ENCODE results near the gene ALK.

Gene ALK

DNA sequence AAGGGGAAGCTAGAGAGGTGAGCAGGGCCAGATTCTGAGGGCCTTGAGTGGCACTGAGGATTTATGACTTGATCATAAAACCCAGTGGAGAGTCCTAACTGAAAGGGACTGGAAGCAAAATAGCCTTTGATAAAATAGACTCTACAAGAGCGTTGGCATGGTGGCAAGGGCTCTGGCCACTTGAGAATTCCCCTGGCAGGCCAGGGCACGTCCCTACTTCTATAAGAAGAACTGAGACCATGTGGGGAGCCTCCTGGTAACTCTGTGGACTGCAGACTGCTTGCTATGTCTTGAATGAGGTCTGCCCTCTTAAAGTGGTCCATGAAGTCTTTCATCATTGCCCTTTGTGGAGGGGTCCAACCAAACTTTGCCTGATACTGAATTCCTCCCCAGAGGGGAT is 324.8 kb downstream of the ALK start:
- no peak overlapping the region for H3K27ac ChIP-seq
- DNase-seq (ENCODE audit: low read depth, low spot score) = no peak

DNA sequence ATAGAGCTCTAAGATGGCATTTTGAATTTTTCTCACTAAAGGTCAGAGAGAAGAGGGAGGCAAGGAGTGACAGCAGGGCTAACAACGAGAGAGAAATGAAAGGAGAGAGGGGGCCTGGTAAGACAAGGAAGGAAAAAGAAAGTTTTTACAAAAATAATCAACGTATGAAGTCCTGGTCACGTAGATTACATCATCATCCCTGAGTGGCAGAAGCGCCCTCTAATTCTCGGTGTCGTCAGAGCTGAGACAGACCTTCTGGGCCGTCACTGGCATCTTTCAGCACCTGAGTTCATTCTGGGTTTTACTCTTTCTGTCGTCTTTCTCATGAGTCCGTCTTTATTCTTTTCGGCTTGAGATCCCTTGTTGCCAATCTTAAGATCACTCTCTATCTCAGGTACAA is 329.8 kb downstream of the ALK start:
- DNase-seq (ENCODE audit: low read depth, low spot score) = no peak
- no peak overlapping the region for H3K27ac ChIP-seq

DNA sequence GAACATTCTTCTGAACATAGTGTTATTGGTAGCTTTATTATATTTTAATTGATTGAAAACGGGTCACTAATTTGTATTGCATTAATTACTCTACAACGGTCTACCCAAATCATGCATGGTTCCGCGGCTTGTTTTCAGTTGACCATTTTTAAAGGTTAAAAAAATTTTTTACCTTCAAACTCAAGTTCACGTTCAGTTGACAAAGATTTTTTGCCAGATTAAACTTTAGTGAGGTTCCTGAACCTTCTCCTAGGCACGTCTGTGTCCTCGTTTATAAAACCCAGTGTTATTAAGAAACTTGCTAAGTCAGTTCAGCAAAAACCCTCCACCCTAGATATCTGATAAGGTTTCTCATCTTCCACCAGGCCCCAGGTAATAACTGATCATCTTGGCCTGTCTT is 331.2 kb downstream of the ALK start:
- no peak for DNase-seq (ENCODE audit: low read depth, low spot score)

DNA sequence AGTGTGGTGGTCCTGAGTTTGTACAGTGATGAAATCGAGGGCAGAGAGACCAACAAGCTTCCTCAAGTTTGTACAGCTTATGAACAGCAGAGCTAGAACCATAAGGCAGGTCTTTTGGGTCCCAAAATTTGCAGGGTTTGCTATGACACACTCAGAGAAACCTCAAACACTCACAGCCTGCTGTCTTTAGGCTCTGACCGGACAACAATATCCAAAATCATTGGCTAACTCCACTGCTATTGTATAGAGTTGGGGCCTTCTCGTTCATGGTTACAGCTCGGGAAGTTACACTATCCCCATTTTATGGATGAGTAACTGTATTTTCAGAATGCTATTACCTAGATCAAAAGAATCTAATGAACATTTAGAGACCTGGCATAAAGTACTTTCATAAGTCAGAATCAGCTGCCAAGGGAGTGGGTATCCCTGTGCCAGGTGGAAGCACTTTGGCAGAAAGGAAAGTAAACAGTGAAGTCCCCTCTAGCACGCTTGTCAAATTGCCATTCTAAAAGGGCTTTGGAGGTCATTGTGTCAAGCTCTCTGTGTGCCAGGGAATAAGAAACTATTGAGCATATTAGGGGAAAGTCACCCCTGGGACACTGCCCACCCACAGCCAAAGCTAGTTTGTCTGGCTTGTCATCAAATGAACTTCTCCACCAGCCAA is 331.8 kb downstream of the ALK start:
- H3K27ac ChIP-seq = no peak overlapping the region
- no peak for DNase-seq (ENCODE audit: low read depth, low spot score)

More for the DNA sequence above, 331.2 kb downstream of the ALK start:
- no peak overlapping the region for H3K27ac ChIP-seq

DNA sequence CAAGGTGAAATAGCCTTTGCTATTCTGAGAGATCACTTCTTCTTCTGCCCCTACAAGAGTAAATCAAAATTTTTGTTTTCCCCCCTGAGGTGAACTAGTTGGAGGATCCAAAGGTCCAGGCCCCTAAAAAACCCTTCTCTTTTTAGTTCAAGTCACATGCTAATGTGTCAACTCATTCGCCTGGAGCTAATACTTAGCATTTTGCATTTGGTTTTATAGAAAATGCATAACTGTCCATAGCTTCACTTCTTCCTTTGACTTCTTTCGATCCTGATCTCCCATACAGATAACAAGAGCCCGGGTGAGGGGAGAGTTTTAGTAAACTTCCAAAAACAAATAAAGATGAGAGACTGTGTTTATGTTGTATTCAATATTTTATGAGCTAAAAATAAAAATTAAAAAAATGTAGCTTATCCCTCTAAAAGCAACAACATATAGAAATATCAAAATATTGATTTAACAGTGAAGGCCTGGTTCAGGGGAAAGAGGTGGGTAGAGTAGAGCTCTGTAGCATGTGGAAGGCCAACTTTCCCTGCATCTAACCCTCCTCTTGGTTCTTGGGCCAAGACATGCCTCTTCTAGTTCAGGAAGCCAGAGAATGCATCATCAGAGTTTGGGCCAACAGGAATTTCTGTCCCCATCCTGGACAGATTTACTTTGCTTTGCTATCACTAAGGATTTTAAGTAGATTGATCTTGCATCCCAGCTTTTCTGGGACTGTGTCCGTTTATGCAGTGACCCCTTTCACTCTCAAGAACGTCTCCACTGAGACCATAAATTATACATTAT is 333.8 kb downstream of the ALK start:
- H3K27ac ChIP-seq = no peak overlapping the region
- DNase-seq (ENCODE audit: low read depth, low spot score) = no peak

DNA sequence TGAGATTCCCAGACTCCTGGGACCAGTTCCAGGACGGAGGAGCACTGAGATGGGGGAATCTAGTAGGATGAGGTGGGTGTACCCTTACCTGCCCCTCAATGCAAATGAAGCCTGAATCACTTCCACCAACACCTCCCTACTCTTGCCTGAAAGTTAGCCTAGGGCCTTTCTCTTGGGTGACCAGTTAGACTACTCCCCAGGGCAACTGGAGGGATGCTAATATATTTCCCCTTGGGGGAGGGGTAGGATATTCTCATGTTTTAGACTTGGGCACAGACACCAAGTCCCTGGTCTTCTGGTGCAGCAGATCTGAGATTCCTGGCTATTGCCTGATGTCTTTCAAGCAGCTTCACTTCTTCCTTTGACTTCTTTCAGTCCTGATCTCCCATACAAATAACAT is 334.5 kb downstream of the ALK start:
- H3K27ac ChIP-seq = no peak overlapping the region
- DNase-seq (ENCODE audit: low read depth, low spot score) = no peak

DNA sequence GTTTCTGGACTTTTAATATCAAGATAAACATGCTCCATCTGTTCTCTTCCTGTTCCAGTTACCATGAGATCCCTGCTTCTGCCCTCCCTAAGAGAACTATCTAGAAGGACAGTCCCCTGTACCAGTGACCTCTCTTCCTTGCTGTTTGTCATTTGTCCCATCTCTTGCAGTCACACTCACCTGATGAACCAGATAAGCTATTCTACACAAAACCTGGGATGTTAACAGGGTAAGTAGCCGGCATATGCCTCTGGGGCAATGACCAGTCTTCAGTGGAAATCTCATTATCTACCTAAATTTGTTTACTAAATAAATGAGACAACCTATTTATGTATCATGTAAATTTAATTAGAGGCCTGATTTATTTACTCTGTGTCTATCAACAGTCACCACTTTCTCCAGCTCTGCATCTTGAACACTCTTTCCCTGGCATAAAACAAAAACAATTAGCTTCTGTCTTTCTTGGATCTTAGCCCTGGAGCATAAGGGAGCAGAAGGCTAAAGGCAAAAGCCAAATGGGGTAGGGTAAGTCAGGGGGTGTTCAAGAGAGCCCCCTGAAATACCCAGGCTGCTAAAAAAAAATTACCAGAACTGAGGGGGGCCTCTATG is 337.7 kb downstream of the ALK start:
- peak overlapping the region; percentile 69 for H3K27ac ChIP-seq

DNA sequence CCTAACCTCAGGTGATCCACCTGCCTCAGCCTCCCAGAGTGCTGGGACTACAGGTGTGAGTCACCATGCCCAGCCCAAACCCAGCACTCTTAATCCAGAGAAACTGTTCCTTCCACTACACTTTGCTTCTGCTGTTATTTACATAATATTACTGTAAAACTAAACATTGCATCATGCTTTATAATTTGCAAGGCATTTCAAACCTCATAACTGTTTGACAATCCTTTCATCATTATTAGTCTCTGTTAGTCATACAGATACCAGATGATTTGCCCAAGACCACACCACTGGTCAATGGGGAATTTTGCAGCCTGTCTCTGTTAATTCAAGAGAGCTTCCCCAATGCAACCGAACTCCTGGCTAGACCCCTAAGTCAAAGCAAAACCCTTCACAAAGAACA is 338.3 kb downstream of the ALK start:
- DNase-seq (ENCODE audit: low read depth, low spot score) = peak; percentile 72

More for the DNA sequence above, 337.7 kb downstream of the ALK start:
- no peak for DNase-seq (ENCODE audit: low read depth, low spot score)

DNA sequence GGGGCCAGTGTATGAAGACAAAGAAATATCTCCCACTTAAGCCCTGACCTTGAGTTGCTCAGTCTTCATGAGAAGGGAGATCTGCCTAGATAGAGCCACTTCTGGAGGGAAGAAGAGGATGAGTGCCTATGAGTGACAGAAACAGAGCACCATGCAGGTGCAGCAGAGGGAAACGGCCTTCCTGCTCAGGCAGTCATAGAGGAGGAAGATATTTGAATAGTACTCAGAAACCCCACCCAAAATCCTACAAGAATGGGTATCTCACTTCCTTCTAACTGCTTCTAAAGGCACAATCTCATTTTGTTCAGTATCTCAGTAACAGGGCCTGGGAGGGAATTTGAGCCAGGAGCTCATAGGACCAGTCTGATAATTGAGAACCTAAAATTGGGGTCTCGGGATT is 339.3 kb downstream of the ALK start:
- no peak for DNase-seq (ENCODE audit: low read depth, low spot score)
- H3K27ac ChIP-seq = no peak overlapping the region

More for the DNA sequence above, 338.3 kb downstream of the ALK start:
- H3K27ac ChIP-seq = peak overlapping the region; percentile 69

DNA sequence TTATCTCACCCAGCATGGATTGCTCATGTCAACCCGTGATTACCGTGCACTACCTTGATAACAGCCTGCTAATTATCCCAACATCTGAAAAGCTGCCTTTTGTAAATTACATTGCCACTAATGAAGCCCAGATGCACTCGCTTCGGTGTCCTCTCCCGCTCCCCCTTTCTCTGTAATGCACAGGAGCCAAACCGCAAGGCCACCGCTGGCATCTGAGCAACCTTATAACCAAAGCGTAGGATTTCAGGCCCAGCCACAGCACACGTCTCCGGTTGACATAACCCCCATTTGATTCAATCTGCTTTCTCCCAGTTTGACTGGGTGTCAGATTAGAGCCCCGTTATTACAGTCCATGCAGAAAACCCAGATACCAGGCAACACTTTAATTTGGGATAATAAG is 341.2 kb downstream of the ALK start:
- H3K27ac ChIP-seq = no peak overlapping the region
- no peak for DNase-seq (ENCODE audit: low read depth, low spot score)

DNA sequence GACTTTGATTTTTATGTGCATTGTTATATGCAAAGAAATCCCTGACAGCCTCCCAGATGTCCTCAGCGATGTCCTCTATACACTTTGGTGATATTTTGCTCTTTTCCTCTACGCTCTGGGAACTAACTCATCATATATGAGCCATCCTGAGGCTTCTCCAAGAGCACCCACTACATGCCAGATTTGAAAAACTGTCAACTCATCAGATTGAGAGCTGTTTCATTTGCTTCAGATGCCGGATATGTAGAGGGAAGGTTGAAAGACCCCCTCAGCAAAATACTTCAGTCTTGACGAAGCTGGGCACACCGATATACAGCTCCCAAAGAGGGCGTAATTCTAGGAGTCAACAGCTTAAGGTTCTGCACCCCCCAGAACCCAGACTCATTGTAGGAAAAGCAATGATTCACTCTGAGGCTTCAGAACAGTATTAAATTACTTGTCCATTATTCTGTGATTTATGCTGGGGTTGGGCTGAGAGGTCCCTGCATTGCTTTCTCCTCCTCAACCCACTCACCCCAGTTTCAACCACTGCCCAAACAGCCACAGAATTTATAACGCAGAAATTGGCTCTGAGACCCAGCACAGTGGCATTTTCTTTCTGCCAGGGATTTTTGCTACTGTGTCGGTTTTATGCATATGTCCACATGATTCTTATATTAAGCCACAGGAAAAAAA is 341.8 kb downstream of the ALK start:
- no peak overlapping the region for H3K27ac ChIP-seq
- DNase-seq (ENCODE audit: low read depth, low spot score) = no peak

DNA sequence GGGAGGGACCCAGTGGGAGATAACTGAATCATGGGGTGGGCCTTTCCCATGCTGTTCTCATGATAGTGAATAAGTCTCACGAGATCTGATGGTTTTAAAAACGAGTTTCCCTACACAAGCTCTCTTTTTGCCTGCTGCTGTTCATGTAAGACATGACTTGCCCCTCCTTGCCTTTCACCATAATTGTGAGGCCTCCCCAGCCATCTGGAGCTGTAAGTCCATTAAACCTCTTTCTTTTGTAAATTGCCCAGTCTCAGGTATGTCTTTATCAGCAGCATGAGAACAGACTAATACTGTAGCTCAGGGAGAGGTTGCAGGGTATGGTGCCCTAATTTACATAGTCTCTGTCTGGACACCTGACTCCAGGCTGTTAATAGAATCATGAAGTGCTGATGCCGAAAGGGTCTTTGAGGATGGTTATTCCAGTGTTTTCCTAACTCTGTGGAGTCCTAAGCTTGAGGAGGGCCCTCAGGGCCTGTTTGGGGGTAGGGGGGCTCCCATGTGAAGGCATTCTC is 343.2 kb downstream of the ALK start:
- no peak overlapping the region for H3K27ac ChIP-seq
- DNase-seq (ENCODE audit: low read depth, low spot score) = no peak

DNA sequence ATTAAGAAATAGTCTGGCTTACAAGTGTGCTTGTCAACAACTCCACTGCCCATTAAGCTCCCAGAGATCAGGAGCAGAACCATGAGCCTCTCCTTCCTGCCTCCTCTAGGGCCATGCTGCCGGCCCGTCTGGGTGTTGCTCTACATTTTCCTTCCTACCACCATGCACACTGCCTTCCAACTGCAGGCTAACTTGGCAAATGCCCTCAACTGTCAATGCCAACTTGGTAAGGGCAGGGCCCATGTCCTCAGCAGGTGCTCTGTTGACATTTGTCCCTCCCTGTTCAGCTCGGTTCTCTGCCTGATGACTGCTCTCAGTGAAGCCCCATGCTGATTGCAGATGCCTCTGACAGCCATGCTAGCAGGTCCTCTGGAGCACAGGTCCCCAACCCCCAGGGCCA is 345.2 kb downstream of the ALK start:
- DNase-seq (ENCODE audit: low read depth, low spot score) = no peak

DNA sequence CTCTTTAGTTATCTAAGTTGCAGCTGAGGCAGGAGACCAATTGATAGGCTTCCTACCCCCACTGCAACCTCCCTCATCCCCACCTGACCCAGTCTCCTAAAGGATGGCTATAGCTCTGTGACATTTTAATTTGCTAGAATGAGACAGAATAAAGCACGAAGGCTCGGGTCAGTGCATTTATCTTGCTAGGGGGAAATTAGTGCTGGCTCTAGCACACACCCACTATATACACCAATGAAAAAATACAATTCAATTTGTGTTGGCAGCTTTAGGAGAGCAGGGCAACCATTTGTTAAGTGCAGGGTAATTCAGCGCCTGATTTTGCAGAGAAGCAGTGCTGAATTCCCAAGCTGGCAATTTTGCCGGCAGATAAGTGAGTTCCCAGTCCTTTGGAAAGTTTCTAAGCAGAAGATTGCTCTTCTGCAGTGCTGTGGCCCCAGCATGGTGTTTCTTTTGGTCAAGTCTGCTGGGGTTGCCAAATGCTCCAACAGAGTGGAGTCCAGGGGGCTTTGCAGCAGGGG is 346.0 kb downstream of the ALK start:
- no peak overlapping the region for H3K27ac ChIP-seq
- no peak for DNase-seq (ENCODE audit: low read depth, low spot score)

More for the DNA sequence above, 345.2 kb downstream of the ALK start:
- H3K27ac ChIP-seq = no peak overlapping the region

DNA sequence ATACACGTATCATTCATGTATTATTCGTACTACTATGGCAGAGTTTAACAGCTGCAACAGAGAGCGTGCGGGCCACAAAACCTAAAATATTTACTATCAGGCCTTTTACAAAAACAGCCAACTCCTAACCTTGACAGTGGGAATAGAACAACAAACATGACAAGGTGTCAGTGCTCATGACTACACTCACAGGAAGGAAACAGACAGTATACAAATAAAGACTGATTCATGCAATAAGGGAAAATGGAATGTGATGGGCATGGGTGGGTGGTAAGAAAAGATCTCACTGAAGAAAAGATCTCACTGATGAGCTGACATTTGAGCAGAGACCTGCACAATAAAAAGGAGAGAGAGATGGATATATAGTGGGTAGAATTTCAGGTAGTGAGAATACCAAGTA is 347.8 kb downstream of the ALK start:
- no peak for DNase-seq (ENCODE audit: low read depth, low spot score)

DNA sequence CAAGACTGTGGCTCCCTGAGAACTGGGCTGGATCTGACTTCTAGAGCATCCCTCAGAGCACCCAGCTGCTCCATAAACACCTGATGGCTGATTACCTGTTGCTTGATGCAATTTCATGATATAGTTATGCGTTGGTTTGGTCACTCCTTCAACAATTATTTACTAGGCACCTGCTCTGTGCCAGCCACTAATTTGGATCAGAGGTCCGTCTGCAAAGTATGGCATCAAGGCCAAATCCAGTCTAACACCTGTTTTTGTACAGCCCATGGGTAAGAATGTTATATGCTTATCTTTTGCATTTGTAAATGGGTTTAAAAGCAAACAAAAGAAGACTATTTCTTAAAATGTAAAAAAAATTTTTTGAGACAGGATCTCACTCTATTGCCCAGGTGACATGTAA is 348.2 kb downstream of the ALK start:
- H3K27ac ChIP-seq = no peak overlapping the region
- DNase-seq (ENCODE audit: low read depth, low spot score) = no peak

More for the DNA sequence above, 347.8 kb downstream of the ALK start:
- H3K27ac ChIP-seq = no peak overlapping the region

DNA sequence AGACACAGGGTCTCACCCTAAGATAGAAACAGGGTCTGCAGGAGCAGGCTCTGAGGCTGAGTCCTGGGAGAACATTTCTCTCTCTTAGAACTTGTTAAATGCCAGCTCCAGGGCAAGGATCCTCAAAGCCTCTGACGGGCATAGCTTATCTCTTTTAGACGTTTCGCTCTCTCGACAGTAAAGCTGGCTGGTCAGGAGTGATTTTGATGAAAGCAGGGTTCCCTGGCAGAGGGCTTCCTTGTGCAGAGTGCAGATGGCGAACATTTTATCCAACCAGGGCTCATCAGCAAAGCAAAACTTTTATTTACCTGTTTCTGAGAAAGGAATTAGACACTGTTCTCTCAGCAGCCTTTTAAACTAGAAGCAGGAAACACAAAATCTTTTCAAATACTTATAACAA is 350.8 kb downstream of the ALK start:
- no peak for DNase-seq (ENCODE audit: low read depth, low spot score)
- H3K27ac ChIP-seq = no peak overlapping the region

DNA sequence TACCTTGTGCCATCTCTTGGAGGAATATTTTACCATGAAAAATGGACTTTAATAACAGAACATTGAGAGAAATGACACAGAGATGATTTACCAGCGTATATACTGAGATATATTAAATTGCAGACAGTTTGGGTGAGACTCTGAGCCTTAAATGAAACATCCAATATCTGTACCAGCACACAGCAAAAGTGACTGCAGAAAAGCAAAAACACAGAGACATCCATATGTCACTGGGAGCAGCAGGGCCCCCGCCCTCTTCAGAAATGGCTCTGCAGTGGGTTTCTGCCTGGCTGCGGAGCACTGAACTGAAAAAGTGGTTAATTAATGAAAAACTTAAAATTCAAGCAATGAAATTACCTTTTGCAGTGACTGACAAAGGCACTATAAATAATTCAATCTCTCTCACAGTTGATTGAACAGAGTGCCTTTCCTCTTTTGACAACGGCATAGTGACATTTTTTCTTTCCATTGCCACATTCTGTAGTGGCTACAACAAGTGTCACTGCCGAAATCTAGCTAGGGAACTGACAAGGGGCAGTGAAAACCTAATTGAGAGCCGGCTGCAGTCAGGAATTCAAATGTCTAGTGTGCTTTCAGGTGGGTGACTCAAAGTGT is 353.4 kb downstream of the ALK start:
- DNase-seq (ENCODE audit: low read depth, low spot score) = no peak
- H3K27ac ChIP-seq = no peak overlapping the region

DNA sequence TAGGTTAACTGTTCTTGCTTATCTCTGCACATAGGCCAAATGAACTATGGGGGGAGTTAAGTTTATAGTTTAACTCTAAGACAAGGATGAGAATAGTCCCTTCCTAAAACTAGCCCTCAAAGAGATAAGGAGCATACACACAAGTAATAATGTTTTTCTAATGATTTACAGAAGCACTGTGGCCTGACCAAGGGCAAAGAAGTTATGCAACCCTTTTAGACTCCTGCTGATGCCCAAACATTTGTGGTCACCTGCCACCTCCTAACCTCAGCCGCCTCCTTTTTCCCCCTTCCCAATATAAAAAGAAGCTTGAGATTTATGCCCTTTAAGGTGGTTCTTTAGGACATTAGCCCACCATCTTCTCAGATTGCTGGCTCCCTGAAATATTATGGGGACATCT is 357.7 kb downstream of the ALK start:
- DNase-seq (ENCODE audit: low read depth, low spot score) = no peak
- H3K27ac ChIP-seq = no peak overlapping the region

DNA sequence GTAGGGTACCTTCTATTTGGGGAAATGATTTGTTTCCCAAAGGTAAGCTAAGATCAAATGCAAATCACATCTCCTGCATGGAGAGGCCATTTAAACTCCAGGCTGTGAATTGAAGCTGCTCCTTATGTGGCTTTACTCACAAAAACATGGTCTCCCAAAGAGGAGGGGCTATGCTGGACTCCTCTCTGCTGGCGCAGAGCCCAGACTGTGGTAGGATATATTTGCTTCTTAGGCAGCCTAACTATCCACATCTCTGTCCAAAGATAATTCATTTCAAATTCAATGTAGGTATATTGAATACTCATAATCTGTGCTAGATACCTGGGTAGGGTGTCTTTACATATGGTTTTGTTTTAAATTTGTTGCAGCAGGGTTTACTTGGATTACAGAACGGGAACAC is 358.5 kb downstream of the ALK start:
- H3K27ac ChIP-seq = no peak overlapping the region
- no peak for DNase-seq (ENCODE audit: low read depth, low spot score)
